ENCODE data around the gene KAZN. TPM values are rescaled to one million over a fixed set of nuclear protein-coding genes. Genes with fewer than 3 reads are reported as not detected.

Gene KAZN
- total RNA-seq, 6 experiments from 2014 or later: 13.1 to 22.3 (median 20.7) TPM

DNA sequence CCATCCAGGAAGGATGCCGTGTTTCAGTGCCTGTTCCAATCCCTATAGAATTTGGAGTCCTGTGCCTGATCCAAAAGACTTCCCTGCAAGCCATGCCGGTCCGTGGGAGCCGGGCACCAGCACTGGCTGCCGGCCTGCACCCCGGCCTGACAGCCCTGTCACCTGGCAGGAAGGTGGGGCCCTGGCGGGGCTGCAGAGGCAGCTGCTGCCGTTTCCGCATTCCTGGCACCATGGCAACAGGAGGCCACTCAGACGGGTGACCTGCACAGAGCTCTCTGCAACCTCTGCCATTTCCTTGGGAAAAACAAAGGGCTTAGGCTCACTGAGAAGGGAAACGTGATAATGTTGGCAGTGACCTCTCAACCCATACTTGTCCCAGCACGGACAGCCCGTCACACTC, 491.9 kb downstream of the KAZN start:
- Mint-ChIP-seq H3K27me3 (ENCODE audit: insufficient read depth) (peaks cover 2% of the 10 kb centered on the region), H3K9me3 (no peaks in the 10 kb centered on the region), H3K4me1 (ENCODE audit: low read depth) (peaks cover 21% of the 10 kb centered on the region), H3K27ac (no peak overlapping the region), H3K36me3 (ENCODE audit: low read depth) (no peaks in the 10 kb centered on the region), H3K4me3 (no peak overlapping the region)
- TF ChIP-seq, protein P1, sequence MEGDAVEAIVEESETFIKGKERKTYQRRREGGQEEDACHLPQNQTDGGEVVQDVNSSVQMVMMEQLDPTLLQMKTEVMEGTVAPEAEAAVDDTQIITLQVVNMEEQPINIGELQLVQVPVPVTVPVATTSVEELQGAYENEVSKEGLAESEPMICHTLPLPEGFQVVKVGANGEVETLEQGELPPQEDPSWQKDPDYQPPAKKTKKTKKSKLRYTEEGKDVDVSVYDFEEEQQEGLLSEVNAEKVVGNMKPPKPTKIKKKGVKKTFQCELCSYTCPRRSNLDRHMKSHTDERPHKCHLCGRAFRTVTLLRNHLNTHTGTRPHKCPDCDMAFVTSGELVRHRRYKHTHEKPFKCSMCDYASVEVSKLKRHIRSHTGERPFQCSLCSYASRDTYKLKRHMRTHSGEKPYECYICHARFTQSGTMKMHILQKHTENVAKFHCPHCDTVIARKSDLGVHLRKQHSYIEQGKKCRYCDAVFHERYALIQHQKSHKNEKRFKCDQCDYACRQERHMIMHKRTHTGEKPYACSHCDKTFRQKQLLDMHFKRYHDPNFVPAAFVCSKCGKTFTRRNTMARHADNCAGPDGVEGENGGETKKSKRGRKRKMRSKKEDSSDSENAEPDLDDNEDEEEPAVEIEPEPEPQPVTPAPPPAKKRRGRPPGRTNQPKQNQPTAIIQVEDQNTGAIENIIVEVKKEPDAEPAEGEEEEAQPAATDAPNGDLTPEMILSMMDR (IDR thresholded peaks at IDR 0.05): no peak
- DNase-seq: no peak

DNA sequence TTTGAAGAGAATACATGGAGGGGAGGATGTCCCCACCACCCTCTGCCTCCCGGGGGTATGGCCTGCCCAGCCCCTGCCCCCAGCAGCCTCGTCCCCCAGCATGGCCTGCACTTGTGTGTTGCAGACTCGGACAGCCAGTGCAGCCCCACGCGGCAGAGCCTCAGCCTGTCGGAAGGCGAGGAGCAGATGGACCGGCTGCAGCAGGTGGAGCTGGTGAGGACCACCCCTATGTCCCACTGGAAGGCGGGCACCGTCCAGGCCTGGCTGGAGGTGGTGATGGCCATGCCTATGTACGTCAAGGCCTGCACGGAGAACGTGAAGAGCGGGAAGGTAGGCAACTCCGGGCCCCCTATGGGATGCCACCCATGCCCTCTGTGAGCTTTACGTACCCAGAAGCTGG, 495.6 kb downstream of the KAZN start:
- H3K9me3 Mint-ChIP-seq: no peaks in the 10 kb centered on the region
- H3K4me3 Mint-ChIP-seq: no peak overlapping the region
- H3K27me3 Mint-ChIP-seq (ENCODE audit: insufficient read depth): peaks cover 7% of the 10 kb centered on the region
- no peaks in the 10 kb centered on the region for H3K36me3 Mint-ChIP-seq (ENCODE audit: low read depth)
- DNase-seq: no peak
- TF ChIP-seq, protein P1 (IDR thresholded peaks at IDR 0.05): no peak
- peaks cover 7% of the 10 kb centered on the region for H3K4me1 Mint-ChIP-seq (ENCODE audit: low read depth)
- no peak overlapping the region for H3K27ac Mint-ChIP-seq

DNA sequence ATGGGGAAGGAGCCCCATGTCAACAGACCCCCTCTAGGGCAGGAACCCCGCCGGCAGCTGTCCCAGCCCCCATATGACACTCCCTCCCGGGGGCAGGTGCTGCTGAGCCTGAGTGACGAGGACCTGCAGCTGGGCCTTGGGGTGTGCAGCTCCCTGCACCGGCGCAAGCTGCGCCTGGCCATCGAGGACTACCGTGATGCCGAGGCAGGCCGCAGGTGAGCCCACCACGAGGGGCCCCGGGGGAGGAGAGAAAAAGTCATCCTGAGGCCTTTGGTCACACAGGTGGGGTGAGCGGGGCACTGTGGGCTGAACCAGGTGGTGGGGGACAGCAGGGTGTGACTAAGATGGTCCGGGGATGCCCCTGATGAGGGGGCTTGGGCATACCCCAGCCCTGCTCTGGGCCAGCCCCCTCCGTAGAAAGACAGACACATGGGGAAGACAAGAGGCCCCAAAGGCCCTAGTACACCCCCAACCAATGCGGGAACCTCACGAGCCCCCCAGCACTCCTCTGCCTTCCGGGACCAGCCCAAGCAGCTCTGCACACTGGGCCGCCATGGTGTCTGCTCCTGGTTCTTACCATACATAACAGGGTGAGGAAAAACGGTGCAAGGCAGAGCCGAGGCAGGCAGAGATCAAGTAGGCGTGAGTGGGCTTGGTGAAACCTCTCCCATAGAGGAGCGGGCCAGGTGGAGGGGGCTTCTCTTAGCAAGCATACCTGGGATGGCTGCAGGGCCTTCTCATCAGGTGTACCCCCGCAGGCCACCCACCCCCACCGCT, 496.4 kb downstream of the KAZN start:
- H3K27me3 Mint-ChIP-seq (ENCODE audit: insufficient read depth): peaks cover 11% of the 10 kb centered on the region

DNA sequence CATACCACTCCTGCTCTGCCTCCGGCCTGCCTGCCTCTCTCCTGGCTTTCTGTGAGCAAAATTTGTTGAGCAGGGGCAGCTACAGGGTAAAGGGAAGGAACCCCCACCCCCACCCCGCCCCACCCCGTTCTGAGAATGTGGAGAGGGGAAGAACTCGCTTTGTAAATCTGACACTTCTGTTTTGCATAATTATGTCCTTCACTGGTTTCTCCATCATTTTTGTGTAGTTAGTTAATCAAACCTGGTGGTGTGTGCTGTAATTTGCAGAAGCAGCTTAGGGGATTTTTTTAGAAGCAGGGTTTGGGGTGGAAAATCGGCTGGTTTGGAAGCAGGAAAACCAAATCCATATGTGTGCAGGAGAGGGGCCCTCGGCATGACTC, 497.0 kb downstream of the KAZN start:
- Mint-ChIP-seq H3K4me3 (no peak overlapping the region), H3K9me3 (no peaks in the 10 kb centered on the region), H3K27me3 (ENCODE audit: insufficient read depth) (peaks cover 14% of the 10 kb centered on the region), H3K36me3 (ENCODE audit: low read depth) (no peaks in the 10 kb centered on the region), H3K27ac (no peak overlapping the region), H3K4me1 (ENCODE audit: low read depth) (no peaks in the 10 kb centered on the region)
- no peak for DNase-seq
- TF ChIP-seq, protein P1 (IDR thresholded peaks at IDR 0.05): no peak

More for the DNA sequence above, 496.4 kb downstream of the KAZN start:
- Mint-ChIP-seq H3K4me3 (no peak overlapping the region), H3K4me1 (ENCODE audit: low read depth) (peaks cover 1% of the 10 kb centered on the region; the same call in 1 of the 2 replicates), H3K9me3 (no peaks in the 10 kb centered on the region), H3K36me3 (ENCODE audit: low read depth) (no peaks in the 10 kb centered on the region), H3K27ac (no peak overlapping the region)
- DNase-seq: no peak
- TF ChIP-seq, protein P1 (IDR thresholded peaks at IDR 0.05): no peak

DNA sequence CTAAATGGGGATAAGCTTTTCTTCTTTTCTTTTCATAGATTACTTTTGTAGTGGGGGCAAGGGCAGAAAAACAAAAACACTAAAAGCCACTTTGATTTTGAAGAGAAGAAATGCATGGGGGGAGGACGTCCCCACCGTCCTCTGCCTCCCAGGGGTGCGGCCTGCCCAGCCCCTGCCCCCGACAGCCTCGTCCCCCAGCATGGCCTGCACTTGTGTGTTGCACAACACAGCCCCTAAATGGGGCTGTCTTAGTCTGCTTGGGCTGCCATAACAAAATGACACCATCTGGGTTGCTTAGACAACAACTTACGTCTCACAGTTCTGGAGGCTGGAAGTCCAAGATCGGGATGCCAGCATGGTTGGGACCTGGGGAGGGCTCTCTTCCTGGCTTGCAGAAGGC, 497.8 kb downstream of the KAZN start:
- Mint-ChIP-seq H3K4me1 (ENCODE audit: low read depth) (no peaks in the 10 kb centered on the region), H3K27me3 (ENCODE audit: insufficient read depth) (peaks cover 14% of the 10 kb centered on the region), H3K9me3 (no peaks in the 10 kb centered on the region), H3K36me3 (ENCODE audit: low read depth) (no peaks in the 10 kb centered on the region), H3K4me3 (no peak overlapping the region), H3K27ac (no peak overlapping the region)
- no peak for DNase-seq
- TF ChIP-seq, protein P1 (IDR thresholded peaks at IDR 0.05): no peak

All from HFFc6 (cell line).